SH-SY5Y (cell line): ENCODE results near the gene SPAAR.

Source experiments
- GATA2 ChIP-seq: IDR thresholded peaks from 2 replicates; pipeline ENCODE4 v1.6.1; 2011; ENCODE audit warnings: mild to moderate bottlenecking, low read depth, low read length
- GATA3 ChIP-seq: IDR thresholded peaks from 2 replicates; pipeline ENCODE4 v1.6.1; 2011; ENCODE audit warnings: low read depth, mild to moderate bottlenecking, low read length, moderate library complexity

SPAAR gene

DNA sequence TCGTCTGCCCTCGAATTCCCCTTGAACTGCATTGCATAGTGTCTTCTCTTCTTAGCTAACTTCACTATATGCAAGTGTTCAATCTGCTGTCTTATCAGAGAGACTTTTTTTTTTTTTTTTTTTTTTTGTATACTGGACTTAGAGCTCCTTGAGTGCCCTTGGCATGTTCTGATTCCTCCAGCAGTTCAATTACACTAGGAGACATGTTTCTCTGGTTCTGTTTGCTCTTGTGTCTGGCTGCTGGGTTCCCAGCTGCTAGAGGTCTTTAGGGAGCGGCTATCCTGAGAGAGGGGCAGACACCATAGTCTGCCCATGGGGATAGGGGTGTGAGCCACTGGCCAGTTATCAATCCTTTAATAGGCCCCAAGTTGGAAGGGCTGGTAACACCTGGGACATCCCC, 35.6 kb downstream of the SPAAR start:
- TF ChIP-seq GATA3 (no peak), GATA2 (no peak)

DNA sequence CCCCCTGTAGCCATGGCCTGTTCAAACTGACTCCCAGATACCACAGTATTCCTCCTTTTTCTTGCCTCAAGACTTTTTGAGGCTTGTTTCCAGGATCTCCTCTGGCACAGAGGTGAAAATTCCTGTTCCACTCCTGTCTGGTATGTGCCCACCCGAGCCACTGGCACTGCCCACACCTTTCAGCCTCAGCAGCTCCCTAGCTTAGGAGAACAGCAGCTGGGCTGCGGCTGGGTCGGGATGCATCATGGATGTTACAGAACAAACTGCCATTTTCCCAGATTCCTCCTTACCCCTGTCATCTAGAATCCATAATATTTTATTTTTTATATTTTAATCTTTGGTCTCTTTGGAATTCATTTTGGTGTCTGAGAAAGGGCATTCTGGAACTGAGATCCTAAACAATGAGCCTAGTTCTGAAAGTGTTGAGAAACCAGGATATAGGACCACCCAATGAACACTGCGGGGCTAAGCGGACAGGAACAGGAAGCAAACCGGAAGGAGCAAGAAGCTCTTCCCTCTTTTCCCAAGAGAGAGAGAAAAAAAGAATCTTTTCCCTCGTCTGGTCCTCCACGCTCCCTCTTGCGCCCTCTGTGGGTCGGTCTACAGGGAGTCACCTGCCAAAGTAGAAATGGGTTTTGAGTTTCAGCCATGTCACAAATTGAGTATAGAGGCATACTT, 36.2 kb downstream of the SPAAR start:
- TF ChIP-seq GATA2, result no peak
- no peak for TF ChIP-seq GATA3

DNA sequence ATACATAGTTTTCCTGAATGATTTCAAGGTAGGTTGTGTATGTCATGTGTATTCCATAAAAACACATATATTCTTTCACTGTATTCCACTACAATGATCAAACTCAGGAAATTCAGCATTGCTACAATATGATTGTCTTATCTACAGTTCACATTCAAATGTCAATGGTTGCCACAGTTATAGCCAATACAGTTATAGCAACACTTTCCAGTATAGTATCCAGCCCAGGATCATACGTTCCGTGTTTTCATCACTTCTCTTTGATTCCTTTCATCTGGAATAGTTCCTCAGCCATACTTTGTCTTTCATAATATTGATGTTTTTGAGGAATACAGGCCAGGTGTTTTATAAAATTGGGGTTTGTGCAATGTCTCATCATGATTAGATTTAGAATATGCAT, 39.2 kb downstream of the SPAAR start:
- TF ChIP-seq GATA2 (no peak), GATA3 (no peak)

DNA sequence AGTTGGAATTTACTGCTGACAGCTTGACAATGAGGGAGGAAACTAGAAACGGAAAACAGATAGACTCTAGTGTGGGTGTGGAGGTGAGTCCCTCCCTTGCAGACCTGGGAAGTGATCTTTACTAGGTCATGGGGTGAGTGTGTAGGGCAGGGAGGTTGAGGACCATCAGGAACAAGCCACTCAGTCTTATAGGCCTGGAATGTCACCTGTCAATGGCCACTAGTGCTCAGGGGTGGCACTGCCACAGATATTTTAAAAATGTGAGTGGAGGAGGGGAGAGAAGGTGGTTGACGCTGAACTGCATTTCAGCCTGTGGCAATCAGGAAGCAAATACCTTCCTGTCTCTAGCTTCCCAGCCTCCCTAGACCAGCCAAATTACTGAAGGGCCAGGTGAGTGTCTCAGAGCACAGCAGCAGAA, 39.6 kb downstream of the SPAAR start:
- TF ChIP-seq GATA2 (no peak), GATA3 (no peak)

DNA sequence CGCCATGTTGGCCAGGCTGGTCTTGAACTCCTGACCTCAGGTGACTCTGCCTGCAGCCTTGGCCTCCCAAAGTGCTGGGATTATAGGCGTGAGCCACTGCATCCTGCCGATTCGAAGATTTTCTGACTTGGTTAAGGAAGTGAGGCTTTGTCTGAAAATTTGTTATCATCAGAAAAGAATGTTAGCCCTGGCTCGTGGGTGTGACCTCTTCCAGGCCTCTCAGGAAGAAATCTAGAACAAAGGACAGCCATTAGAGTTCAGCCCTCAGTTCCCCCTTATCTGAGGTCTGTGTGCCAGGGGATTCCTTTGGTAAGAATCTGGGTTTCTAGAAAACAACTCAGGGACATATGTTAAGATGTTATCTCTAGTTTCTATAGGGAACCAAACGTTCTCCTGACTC, 42.4 kb downstream of the SPAAR start:
- TF ChIP-seq GATA3 (no peak), GATA2 (no peak)

DNA sequence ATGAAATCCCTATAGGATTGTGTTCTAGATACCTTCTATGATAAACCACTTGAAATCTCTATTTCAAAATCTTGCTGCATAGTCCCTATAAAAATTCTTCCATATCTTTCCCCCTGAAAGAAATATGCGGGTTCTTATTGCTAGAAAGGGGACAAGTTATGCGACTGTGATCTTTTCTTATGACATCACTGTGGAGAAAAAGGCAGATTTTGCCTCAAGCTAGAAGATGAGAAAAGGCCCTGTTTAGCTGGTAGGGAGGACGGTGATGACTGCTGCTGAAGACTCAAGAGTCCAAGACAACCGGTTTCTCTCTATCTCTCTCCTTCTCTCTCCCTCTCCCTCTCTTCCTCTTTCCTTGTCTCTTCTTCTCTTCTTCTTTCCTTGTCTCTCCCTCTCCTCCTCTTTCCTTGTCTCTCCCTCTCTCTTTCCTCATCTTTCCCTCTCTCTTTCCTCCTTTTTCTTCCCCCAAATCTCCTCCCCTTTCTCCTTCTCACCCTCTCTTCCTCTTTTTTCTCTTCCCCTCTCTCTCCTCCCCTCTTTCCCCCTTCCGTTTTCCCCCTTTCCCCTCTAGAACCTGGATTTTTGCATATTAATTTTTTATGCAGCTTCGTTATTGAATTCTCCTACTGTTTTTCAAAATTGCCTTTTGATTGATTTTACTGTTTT, 43.4 kb downstream of the SPAAR start:
- no peak for TF ChIP-seq GATA3
- no peak for TF ChIP-seq GATA2

DNA sequence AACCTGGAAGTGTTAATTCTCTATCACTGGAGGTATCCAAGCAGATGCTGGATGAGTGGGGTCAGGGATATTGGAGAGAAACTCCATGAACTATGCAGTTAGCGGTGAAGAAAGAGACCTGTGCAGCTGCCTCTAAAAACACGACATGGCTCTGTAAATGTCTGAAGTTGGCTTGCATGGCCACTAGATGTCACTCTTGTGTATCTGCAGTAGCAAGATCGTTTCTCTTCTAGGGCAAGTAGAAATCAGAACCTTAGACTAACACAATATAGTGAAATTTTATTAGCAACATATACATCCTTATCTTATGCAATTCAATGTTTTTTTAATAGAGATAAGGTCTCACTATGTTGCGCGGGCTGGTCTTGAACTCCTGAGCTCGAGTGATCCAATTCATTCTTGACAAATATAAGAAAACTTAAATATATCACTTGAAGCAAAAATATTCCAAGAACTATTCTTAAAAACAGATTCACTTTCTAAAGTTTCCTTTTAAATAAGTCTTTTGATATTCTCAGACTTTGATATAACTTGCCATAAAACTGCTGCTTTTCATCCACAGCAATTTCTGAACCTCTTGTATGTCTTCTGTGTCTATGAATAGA, 45.8 kb downstream of the SPAAR start:
- no peak for TF ChIP-seq GATA3
- no peak for TF ChIP-seq GATA2

DNA sequence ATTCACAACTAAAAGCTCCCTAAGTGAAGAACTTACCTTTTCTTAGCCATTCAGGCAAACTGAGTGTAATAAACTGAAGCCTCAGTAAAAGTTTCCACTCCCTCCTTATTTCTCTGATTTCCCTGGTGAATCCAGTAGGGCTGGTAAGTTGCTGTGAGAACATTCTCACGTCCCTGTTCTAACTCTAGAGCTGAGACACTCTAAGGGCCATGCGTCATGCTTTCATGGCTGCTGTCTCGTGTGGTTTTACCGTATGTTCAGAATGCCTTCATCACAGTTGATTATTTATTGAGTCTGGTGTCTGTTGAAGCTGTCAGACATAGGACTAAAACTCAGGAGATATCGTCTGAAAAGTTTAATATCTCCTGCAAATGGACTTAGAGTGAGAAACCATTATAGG, 47.4 kb downstream of the SPAAR start:
- no peak for TF ChIP-seq GATA3

DNA sequence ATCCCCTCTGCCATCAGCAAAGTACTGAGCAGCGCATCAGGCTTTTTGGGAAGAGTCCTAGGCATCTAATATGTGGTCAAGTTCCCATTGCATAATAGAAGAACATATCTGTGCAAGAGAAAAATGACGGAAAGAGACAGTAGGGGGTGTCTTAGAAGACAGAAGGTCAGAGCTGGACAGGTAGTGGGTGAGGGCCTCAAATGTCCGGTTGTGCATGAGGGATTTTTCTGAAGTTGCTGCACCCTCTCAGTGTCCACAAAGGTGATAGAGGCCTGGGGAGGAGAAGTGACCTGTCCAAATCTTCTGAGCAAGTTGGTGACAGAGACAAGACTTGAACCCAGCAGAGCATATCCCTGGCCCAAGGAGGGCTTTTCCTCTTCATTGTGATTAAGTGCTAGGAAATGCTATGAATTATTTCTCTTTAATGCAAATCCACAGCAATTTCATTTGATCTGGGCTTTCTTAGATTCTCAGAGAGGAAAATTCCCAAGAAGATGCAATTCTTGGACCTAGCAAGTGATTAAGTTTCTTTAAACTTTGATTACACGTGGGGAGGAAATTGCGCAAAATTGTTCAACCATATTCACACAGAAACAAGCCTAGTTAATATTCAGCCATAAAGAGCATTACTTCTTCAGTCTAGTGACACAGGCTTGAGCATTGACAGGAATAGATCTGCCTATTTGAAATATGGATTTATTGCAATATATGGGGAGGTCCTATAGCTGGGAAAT, 49.0 kb downstream of the SPAAR start, which contains the start of gene OR2S2:
Gene OR2S2 (minus strand): TSS at position 51 of the 734 bp plus-strand sequence. CDS start 56 bp downstream, outside the sequence.
- TF ChIP-seq GATA3 (no peak), GATA2 (no peak)

DNA sequence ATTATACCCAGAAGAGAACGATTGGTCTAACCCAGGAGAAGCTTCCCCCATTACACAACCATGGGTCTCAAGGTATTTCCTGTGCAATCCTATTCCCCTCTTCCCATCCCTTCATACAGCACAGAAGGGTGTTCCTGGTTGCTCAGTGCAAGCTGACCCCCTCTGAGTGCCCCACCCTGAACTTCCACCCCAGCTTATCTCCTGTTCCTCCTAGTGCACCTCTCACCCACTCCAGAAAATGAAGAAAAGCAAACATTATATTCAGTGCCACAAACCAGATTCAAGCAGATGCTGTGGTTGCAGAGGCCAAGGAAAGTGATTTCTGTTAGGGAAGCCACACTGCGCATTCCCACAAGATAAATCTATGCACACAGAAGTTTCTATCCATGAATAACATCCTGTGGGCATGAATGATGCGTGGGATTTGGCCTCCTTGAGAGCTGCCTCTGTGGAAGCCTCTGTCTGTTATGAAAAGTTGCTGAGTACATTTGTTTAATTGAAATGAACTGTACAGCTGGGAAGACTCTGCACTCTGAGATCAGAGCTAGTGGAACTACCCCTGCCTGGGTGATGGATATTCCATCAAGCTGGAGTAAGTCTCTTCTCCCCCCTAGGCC, 50.9 kb downstream of the SPAAR start:
- TF ChIP-seq GATA2 (no peak), GATA3 (no peak)
